Aortic smooth muscle cell (primary cell): Measurements from ENCODE around the gene UNC13D. TPM values are rescaled to one million over a fixed set of nuclear protein-coding genes. Genes with fewer than 3 reads are reported as not detected.

ENCODE experiments used
- total RNA-seq: library from RNA; depleted of rRNA; stranded (reverse); fragments of >200 nt; gene quantifications from 2 replicates; pipeline ENCODE4 v1.2.3, GENCODE V29; 2014

Gene UNC13D
- total RNA-seq: 1.5 TPM in 2 replicates

DNA sequence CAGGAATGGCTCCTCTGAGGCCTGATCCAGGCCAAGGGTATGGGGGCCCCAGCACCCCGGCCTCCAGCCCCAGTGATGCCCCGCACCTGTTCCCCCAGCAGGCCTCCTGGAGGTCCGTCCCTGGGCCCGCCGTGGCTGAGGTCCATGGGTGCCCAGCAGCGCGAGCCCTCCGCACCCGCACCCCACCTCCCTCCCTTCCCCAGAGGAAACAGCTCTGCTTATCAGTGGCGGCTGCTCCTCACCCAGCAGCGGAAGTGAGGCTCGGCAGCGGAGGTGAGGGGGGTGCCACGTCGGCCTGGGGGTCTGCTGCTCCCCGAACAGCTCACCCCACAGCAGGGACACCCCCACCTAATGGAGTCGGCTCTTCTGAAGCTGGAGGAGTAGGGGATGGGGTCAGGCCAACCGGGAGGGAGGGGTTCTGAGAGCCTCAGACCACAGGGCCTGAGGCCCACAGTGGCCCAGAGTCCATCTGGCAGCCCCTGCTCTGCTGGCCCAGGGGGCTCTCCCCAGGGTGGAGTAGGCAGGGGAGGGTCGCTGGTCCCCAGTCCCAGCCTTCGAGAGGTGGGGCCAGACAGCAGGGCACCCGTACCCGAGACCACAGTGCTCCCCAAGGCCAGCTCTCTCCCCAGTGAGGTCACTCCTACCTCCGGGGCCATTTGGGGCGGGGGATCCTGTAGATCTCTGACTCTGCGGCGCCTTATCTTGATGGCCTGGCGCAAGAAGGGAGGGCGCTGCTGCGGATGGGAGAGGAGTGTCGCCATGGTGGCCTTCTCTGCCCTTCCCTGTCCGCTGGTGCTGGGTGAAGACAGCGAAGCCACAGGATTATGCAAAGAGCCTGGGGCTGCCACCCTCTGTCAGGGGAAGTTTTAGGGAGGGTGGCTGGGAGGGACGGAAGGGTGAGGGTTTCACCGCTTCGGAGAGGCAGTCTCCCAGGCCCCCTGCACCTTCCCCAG lies at the start of gene UNC13D:
UNC13D (minus strand) TSS at position 828 of the 953 bp plus-strand sequence; CDS start at position 761, 67 bp downstream.

DNA sequence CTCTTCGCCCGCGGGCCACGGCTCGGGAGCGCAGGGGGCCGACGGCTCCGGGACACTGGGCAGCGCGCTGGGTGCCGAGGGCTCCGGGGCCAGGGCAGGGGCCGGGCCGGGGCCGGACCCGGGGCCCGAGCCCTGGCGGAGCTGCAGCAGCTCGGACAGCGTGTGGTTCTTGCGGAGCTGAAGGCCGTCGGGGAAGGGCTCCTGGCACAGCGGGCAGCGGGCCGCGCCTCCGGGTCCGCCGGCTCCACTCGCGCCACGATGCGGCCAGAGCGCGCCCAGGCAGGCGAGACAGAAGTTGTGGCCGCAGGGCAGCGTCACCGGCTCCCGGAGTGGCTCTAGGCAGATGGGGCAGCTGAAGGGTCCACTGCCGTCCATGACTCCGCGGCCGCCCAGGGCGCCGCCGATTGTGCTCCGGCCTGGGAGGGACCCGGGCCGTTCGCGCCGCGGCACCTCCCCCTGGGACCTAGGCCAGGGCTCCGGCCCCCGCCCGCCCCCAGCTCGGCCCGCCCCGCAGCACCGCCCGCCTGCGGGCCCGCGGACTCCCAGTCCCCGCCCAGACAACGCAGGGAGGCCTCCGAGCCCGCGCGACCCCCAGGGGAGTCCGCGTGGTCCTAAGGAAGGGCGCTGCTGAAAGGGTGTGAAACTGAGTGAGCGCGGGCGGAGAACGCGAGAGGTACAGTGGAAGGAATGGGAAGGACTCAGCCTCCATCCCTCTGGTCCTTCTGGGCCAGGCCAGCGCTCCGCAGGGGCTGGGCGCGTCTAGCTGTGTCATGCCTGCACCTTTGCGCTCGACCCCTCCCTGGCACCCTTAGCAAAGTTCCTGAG lies 34.2 kb upstream of the UNC13D start, which contains the start of gene TRIM47:
TRIM47 (minus strand) TSS at position 408 of the 825 bp plus-strand sequence; CDS start at position 375, 33 bp downstream.

DNA sequence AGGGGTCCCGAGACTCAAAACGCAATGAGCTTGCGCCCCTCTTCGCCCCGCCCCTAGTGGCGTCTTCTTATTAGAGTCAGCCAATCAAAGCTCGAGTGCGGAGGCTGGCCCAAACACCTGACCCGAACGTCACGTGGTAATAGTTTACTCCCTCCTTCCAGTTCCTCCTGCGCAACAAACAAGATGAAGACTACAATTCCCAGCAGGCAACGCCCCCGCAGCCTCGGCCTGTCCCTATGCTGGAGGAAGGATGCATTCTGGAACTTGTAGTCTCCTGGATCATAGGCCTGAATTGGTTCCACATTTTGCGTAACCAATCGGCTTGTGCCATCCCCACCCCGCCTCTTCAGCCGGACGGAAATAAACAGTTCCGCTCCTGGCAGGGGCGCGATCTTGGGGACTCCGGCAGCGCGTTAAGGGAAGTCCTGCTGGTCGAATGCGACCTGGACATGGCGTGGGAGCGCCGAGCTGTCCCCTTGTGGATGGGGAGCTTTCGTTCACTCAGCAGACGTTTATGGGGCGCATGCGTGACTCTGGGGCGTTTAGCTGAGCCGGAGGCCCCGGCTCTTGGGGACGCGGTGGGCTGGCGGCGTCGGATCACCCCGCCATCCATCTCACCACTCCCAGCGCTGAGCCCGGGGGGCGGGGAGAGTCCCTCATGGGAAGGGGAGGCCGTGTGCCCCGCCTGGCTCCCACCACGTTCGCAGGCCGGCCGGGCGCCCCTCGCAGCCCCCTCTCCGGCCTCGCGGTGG lies 11.3 kb upstream of the UNC13D start, which contains the start of gene WBP2:
WBP2 (minus strand) TSS at position 26 of the 752 bp plus-strand sequence. CDS start 38 bp downstream, outside the sequence.

DNA sequence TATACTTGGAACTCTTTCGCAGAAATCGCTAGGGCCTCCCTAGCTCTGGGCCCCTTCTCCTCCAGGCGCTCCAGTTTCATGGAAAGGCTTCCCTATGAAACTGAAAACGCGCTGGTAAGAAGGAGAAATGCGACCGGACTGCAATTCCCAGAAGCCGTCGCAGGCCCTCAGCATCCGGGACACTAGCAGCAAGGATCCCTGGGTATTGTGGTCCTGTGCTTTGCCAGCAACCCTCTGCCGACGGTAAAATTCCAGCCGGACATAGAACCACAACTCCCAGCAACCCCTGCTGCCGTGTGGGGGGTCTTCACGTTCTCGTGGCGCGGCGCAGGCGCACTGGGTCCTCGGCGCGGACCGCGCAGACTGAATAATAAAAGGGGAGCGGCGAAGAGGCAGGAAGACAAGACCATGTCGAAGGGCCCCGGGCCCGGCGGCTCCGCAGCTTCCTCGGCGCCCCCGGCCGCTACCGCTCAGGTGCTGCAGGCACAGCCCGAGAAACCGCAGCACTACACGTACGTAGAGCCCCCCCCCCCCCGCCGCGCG lies 59.7 kb downstream of the UNC13D start, which contains the start of gene UNK:
UNK (plus strand) TSS at position 334 of the 543 bp plus-strand sequence; CDS start at position 409, 75 bp downstream.

Other genes starting within 250 kb of the UNC13D start
- 0.12 TPM in 1 of 2 replicates, not detected in the other for gene SMIM5, start 211.0 kb downstream of the UNC13D start, total RNA-seq
- 14.3 and 15.6 TPM in 2 replicates for gene RECQL5, start 177.2 kb downstream of the UNC13D start, total RNA-seq
- gene SAP30BP, start 177.1 kb downstream of the UNC13D start, total RNA-seq: 51.7 and 62.6 TPM in 2 replicates
- gene ITGB4, start 122.9 kb downstream of the UNC13D start, total RNA-seq: 0.37 and 0.40 TPM in 2 replicates
- 44.9 and 46.5 TPM in 2 replicates for gene GALK1, start 79.2 kb downstream of the UNC13D start, total RNA-seq
- 12.7 and 19.5 TPM in 2 replicates for gene UNK, start 59.6 kb downstream of the UNC13D start, total RNA-seq
- 33.2 and 41.2 TPM in 2 replicates for gene WBP2, start 10.9 kb upstream of the UNC13D start, total RNA-seq
- gene TRIM47, start 34.2 kb upstream of the UNC13D start, total RNA-seq: 10.0 and 21.8 TPM in 2 replicates
- gene TRIM65, start 52.5 kb upstream of the UNC13D start, total RNA-seq: 8.5 and 10.8 TPM in 2 replicates
- gene MRPL38, start 60.5 kb upstream of the UNC13D start, total RNA-seq: 20.4 and 24.0 TPM in 2 replicates
- gene FBF1, start 96.6 kb upstream of the UNC13D start, total RNA-seq: 10.8 and 13.3 TPM in 2 replicates
- 63.0 and 69.9 TPM in 2 replicates for gene ACOX1, start 134.8 kb upstream of the UNC13D start, total RNA-seq
- 17.3 and 18.3 TPM in 2 replicates for gene TEN1, start 134.8 kb upstream of the UNC13D start, total RNA-seq
- 0.92 and 0.99 TPM in 2 replicates for gene CDK3, start 156.5 kb upstream of the UNC13D start, total RNA-seq
- gene EVPL, start 182.9 kb upstream of the UNC13D start, total RNA-seq: not detected in 2 replicates
- gene SRP68, start 228.1 kb upstream of the UNC13D start, total RNA-seq: 29.2 and 38.6 TPM in 2 replicates
- gene GALR2, start 230.4 kb upstream of the UNC13D start, total RNA-seq: not detected in 2 replicates
- gene ZACN, start 234.8 kb upstream of the UNC13D start, total RNA-seq: not detected in 2 replicates